ENCODE data around the gene CFAP97D2. TPM values are rescaled to one million over a fixed set of nuclear protein-coding genes. Genes with fewer than 3 reads are reported as not detected.
"Not testable (repeated sequence)": the region's sequence is repeated elsewhere in the genome, so short reads cannot be mapped to it uniquely, and the experiment has no call there.

Gene CFAP97D2
- total RNA-seq, 5 donors from 2014 or later (not counting 1 experiment from before 2014, with no cell fraction given): 0.92 to 4.5 (median 2.6) TPM

DNA sequence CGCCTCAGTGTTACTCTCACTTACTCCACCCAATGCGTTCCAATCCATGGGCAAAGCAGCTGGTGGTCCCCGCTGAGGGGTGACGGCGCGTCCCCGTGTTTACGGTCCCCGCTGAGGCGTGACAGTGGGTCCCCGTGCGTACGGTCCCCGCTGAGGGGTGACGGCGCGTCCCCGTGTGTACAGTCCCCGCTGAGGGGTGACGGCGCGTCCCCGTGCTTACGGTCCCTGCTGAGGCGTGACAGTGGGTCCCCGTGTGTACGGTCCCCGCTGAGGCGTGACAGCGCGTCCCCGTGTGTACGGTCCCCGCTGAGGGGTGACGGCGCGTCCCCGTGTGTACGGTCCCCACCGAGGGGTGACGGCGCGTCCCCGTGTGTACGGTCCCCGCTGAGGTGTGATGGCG lies 19.5 kb downstream of the CFAP97D2 start:
- H3K9me3 ChIP-seq: no peaks in the 10 kb centered on the region
- WGBS (ENCODE audit: insufficient coverage): 98% methylated on average over 39 of the region's 47 CpGs
- H3K27ac Mint-ChIP-seq: no peak overlapping the region
- H3K9me3 Mint-ChIP-seq: no peaks in the 10 kb centered on the region
- ATAC-seq (replicated peaks in 1 of 4) (no peak), DNase-seq (no peak)
- peaks cover 0 to 25% of the 10 kb centered on the region in 2 experiments for H3K4me1 ChIP-seq (ENCODE audit: control insufficient read depth in 1 of 2, extremely low read depth in 1 of 2, insufficient read depth in 2 of 2, low read length in 2 of 2)
- peaks cover 35 to 43% (median 37%) of the 10 kb centered on the region in 3 donors for H3K4me1 Mint-ChIP-seq
- no peaks in the 10 kb centered on the region for H3K27me3 Mint-ChIP-seq
- H3K27ac ChIP-seq (ENCODE audit: low read length): no peak overlapping the region
- no peak overlapping the region for H3K4me3 ChIP-seq (ENCODE audit: control insufficient read depth in 1 of 2, extremely low read depth in 1 of 2, low read length in 1 of 2)
- ChIA-PET CTCF (no interaction called here), POLR2A (no interaction called here)
- no peaks in the 10 kb centered on the region for H3K36me3 Mint-ChIP-seq
- peaks cover 0 to 3% of the 10 kb centered on the region in 2 donors for H3K36me3 ChIP-seq (ENCODE audit: control insufficient read depth in 2 of 2, extremely low read depth in 1 of 2, insufficient read depth in 1 of 2, low read length in 1 of 2)
- no peak overlapping the region for H3K4me3 Mint-ChIP-seq
- H3K27me3 ChIP-seq (replicated peaks in 1 of 2; ENCODE audit: control insufficient read depth in 2 of 2, extremely low read depth in 1 of 2, insufficient read depth in 2 of 2, low read length in 1 of 2): peaks cover 0 to 7% of the 10 kb centered on the region in 2 experiments

GRCh38 chr13:114199526-114199925 lies 20.5 kb downstream of the CFAP97D2 start:
- H3K27me3 Mint-ChIP-seq; CTCF ChIA-PET; POLR2A ChIA-PET; H3K9me3 Mint-ChIP-seq; H3K4me3 Mint-ChIP-seq; H3K9me3 ChIP-seq; H3K4me3 ChIP-seq (ENCODE audit: control insufficient read depth in 1 of 2, extremely low read depth in 1 of 2, low read length in 1 of 2); H3K36me3 Mint-ChIP-seq; H3K27ac ChIP-seq (ENCODE audit: low read length); H3K27me3 ChIP-seq (replicated peaks in 1 of 2; ENCODE audit: control insufficient read depth in 2 of 2, extremely low read depth in 1 of 2, insufficient read depth in 2 of 2, low read length in 1 of 2); DNase-seq; H3K27ac Mint-ChIP-seq; ATAC-seq (replicated peaks in 1 of 4); H3K36me3 ChIP-seq (ENCODE audit: control insufficient read depth in 2 of 2, extremely low read depth in 1 of 2, insufficient read depth in 1 of 2, low read length in 1 of 2): not testable (repeated sequence)
- H3K4me1 Mint-ChIP-seq: peaks cover 37 to 44% (median 41%) of the 10 kb centered on the region in 3 donors
- peaks cover 0 to 28% of the 10 kb centered on the region in 2 experiments for H3K4me1 ChIP-seq (ENCODE audit: control insufficient read depth in 1 of 2, extremely low read depth in 1 of 2, insufficient read depth in 2 of 2, low read length in 2 of 2)
- 83% methylated on average over 39 of the region's 75 CpGs for WGBS (ENCODE audit: insufficient coverage)

GRCh38 chr13:114199954-114200353 lies 20.9 kb downstream of the CFAP97D2 start:
- ATAC-seq (replicated peaks in 1 of 4) (no peak), DNase-seq (peak in 4 of 35 experiments; percentile 10 to 55 (median 50))
- H3K4me1 Mint-ChIP-seq: peaks cover 37 to 44% (median 42%) of the 10 kb centered on the region in 3 donors
- ChIA-PET POLR2A (no interaction called here), CTCF (no interaction called here)
- Histone ChIP-seq H3K4me3 (ENCODE audit: control insufficient read depth in 1 of 2, extremely low read depth in 1 of 2, low read length in 1 of 2) (no peak overlapping the region), H3K36me3 (ENCODE audit: control insufficient read depth in 2 of 2, extremely low read depth in 1 of 2, insufficient read depth in 1 of 2, low read length in 1 of 2) (peaks cover 0 to 3% of the 10 kb centered on the region in 2 donors), H3K4me1 (ENCODE audit: control insufficient read depth in 1 of 2, extremely low read depth in 1 of 2, insufficient read depth in 2 of 2, low read length in 2 of 2) (peaks cover 0 to 25% of the 10 kb centered on the region in 2 experiments), H3K9me3 (no peaks in the 10 kb centered on the region), H3K27me3 (replicated peaks in 1 of 2; ENCODE audit: control insufficient read depth in 2 of 2, extremely low read depth in 1 of 2, insufficient read depth in 2 of 2, low read length in 1 of 2) (peaks cover 0 to 7% of the 10 kb centered on the region in 2 experiments), H3K27ac (ENCODE audit: low read length) (no peak overlapping the region)
- no peak overlapping the region for H3K4me3 Mint-ChIP-seq
- H3K36me3 Mint-ChIP-seq: no peaks in the 10 kb centered on the region
- H3K27ac Mint-ChIP-seq: no peak overlapping the region
- no peaks in the 10 kb centered on the region for H3K27me3 Mint-ChIP-seq
- no peaks in the 10 kb centered on the region for H3K9me3 Mint-ChIP-seq
- 81% methylated on average over 28 of the region's 42 CpGs for WGBS (ENCODE audit: insufficient coverage)

- H3K36me3 Mint-ChIP-seq: no peaks in the 10 kb centered on the region
- H3K4me3 Mint-ChIP-seq: no peak overlapping the region
- Histone ChIP-seq H3K27ac (ENCODE audit: low read length) (no peak overlapping the region), H3K9me3 (no peaks in the 10 kb centered on the region), H3K27me3 (replicated peaks in 1 of 2; ENCODE audit: control insufficient read depth in 2 of 2, extremely low read depth in 1 of 2, insufficient read depth in 2 of 2, low read length in 1 of 2) (peaks cover 0 to 7% of the 10 kb centered on the region in 2 experiments), H3K36me3 (ENCODE audit: control insufficient read depth in 2 of 2, extremely low read depth in 1 of 2, insufficient read depth in 1 of 2, low read length in 1 of 2) (peaks cover 0 to 3% of the 10 kb centered on the region in 2 donors), H3K4me3 (ENCODE audit: control insufficient read depth in 1 of 2, extremely low read depth in 1 of 2, low read length in 1 of 2) (peak overlapping the region in 1 of 2 donors; percentile 11), H3K4me1 (ENCODE audit: control insufficient read depth in 1 of 2, extremely low read depth in 1 of 2, insufficient read depth in 2 of 2, low read length in 2 of 2) (peaks cover 0 to 22% of the 10 kb centered on the region in 2 experiments)
- DNase-seq (no peak), ATAC-seq (replicated peaks in 1 of 4) (no peak)
- H3K9me3 Mint-ChIP-seq: no peaks in the 10 kb centered on the region
- ChIA-PET POLR2A (no interaction called here), CTCF (no interaction called here)
- WGBS (ENCODE audit: insufficient coverage): 85% methylated on average over 16 of the region's 18 CpGs
- no peaks in the 10 kb centered on the region for H3K27me3 Mint-ChIP-seq
- H3K4me1 Mint-ChIP-seq: peaks cover 34 to 42% (median 40%) of the 10 kb centered on the region in 3 donors
- peak overlapping the region in 1 of 2 donors; percentile 34 for H3K27ac Mint-ChIP-seq
Observed at GRCh38 chr13:114200399-114200911, 21.4 kb downstream of the CFAP97D2 start.

DNA sequence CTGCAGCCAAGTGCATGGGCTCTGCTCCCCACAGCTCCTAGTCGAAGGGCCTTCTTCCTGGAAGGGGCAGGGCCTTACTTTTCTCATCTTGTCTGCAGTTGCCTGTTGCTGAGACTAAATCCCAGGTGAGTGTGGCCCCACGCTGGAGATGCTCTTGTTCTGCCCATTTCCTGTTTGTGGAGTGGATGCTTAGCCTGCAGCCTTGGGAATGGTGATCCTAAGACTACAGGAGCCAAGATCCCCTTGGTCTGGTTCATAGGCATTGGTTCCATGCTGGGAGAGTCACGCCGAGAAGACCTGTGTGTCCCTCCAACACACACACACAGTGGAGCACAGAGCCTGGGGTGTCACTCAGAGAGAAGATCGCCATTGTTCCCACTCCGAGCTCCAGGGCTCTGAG lies 23.5 kb downstream of the CFAP97D2 start:
- no peak for DNase-seq
- no peaks in the 10 kb centered on the region for H3K9me3 Mint-ChIP-seq
- Histone ChIP-seq H3K27me3 (replicated peaks in 1 of 2; ENCODE audit: control insufficient read depth in 2 of 2, extremely low read depth in 1 of 2, insufficient read depth in 2 of 2, low read length in 1 of 2) (peaks cover 0 to 7% of the 10 kb centered on the region in 2 experiments), H3K27ac (ENCODE audit: low read length) (no peak overlapping the region), H3K4me3 (ENCODE audit: control insufficient read depth in 1 of 2, extremely low read depth in 1 of 2, low read length in 1 of 2) (no peak overlapping the region), H3K4me1 (ENCODE audit: control insufficient read depth in 1 of 2, extremely low read depth in 1 of 2, insufficient read depth in 2 of 2, low read length in 2 of 2) (peaks cover 0 to 25% of the 10 kb centered on the region in 2 experiments), H3K9me3 (no peaks in the 10 kb centered on the region), H3K36me3 (ENCODE audit: control insufficient read depth in 2 of 2, extremely low read depth in 1 of 2, insufficient read depth in 1 of 2, low read length in 1 of 2) (peaks cover 0 to 3% of the 10 kb centered on the region in 2 donors)
- ChIA-PET CTCF (interaction anchor here in 1 of 2 donors (0.6 kb wide), 1 partner anchor 462 kb away, joined by 3 read pairs; no protein-coding TSS in a partner anchor), POLR2A (no interaction called here)
- no peak for ATAC-seq (replicated peaks in 1 of 4)
- no peaks in the 10 kb centered on the region for H3K27me3 Mint-ChIP-seq
- 78% methylated on average over 5 of the region's 6 CpGs for WGBS (ENCODE audit: insufficient coverage)
- H3K27ac Mint-ChIP-seq: peak overlapping the region; percentile 17 to 41
- H3K4me1 Mint-ChIP-seq: peaks cover 33 to 44% (median 38%) of the 10 kb centered on the region in 3 donors
- no peaks in the 10 kb centered on the region for H3K36me3 Mint-ChIP-seq
- H3K4me3 Mint-ChIP-seq: no peak overlapping the region

DNA sequence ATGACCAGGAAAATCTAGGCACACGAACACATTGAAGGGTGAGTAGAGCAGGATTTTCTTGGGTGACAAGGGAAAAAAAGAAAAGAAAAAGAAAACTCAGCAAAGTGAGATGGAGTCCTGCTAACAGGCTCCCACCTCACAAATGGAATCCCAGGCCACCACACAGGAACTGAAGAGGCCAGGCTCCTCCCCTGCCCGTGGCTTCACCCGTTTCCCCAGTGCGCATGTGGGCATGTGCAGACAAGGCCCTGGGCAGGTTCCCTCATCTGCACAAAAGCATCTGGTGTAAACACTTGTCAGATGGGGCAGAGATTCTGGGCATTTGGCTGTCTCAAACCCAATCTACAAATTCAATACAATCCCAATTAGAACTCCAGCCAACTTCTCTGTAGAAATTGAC lies 24.5 kb downstream of the CFAP97D2 start:
- peak; percentile 68 to 91 (median 80) for ATAC-seq (replicated peaks in 1 of 4)
- ChIA-PET CTCF (no interaction called here), POLR2A (no interaction called here)
- Mint-ChIP-seq H3K27me3 (no peaks in the 10 kb centered on the region), H3K36me3 (no peaks in the 10 kb centered on the region), H3K4me3 (peak overlapping the region in 1 of 3 donors; percentile 10), H3K9me3 (no peaks in the 10 kb centered on the region), H3K4me1 (peaks cover 33 to 44% (median 38%) of the 10 kb centered on the region in 3 donors), H3K27ac (peak overlapping the region; percentile 41 to 66)
- no peak overlapping the region for H3K4me3 ChIP-seq (ENCODE audit: control insufficient read depth in 1 of 2, extremely low read depth in 1 of 2, low read length in 1 of 2)
- 42% methylated on average over 3 of the region's 4 CpGs for WGBS (ENCODE audit: insufficient coverage)
- peaks cover 0 to 25% of the 10 kb centered on the region in 2 experiments for H3K4me1 ChIP-seq (ENCODE audit: control insufficient read depth in 1 of 2, extremely low read depth in 1 of 2, insufficient read depth in 2 of 2, low read length in 2 of 2)
- H3K9me3 ChIP-seq: no peaks in the 10 kb centered on the region
- peak in 25 of 35 experiments; percentile 15 to 69 (median 32) for DNase-seq
- no peak overlapping the region for H3K27ac ChIP-seq (ENCODE audit: low read length)
- H3K27me3 ChIP-seq (replicated peaks in 1 of 2; ENCODE audit: control insufficient read depth in 2 of 2, extremely low read depth in 1 of 2, insufficient read depth in 2 of 2, low read length in 1 of 2): peaks cover 0 to 7% of the 10 kb centered on the region in 2 experiments
- peaks cover 0 to 3% of the 10 kb centered on the region in 2 donors for H3K36me3 ChIP-seq (ENCODE audit: control insufficient read depth in 2 of 2, extremely low read depth in 1 of 2, insufficient read depth in 1 of 2, low read length in 1 of 2)

Data from T-cell (primary cell).